GM12801 (cell line): ENCODE measurements around the gene PPP1R3E.

Experiments used
- TF ChIP-seq, protein P1 (sequence below): IDR thresholded peaks from one replicate; pipeline ENCODE4 v1.5.1; 2011; ENCODE audit warnings: control low read depth; ENCODE audit not compliant: insufficient read length; ENCODE audit errors: extremely low read depth

The PPP1R3E gene

DNA sequence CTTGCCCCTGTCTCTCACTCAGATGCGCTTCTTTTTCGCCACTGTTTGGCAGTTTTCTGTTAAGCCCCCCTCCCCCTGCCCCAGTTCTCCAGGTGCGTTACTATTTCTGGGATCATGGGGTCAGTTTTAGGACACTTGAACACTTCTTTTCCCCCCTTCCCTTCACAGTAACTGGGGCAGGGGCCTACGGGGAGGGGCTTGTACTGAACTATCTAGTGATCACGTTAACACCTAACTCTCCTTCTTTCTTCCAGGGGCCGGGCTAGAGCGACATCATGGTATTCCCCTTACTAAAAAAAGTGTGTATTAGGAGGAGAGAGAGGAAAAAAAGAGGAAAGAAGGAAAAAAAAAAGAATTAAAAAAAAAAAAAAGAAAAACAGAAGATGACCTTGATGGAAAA, 22.3 kb upstream of the PPP1R3E start:
- TF ChIP-seq, protein P1, sequence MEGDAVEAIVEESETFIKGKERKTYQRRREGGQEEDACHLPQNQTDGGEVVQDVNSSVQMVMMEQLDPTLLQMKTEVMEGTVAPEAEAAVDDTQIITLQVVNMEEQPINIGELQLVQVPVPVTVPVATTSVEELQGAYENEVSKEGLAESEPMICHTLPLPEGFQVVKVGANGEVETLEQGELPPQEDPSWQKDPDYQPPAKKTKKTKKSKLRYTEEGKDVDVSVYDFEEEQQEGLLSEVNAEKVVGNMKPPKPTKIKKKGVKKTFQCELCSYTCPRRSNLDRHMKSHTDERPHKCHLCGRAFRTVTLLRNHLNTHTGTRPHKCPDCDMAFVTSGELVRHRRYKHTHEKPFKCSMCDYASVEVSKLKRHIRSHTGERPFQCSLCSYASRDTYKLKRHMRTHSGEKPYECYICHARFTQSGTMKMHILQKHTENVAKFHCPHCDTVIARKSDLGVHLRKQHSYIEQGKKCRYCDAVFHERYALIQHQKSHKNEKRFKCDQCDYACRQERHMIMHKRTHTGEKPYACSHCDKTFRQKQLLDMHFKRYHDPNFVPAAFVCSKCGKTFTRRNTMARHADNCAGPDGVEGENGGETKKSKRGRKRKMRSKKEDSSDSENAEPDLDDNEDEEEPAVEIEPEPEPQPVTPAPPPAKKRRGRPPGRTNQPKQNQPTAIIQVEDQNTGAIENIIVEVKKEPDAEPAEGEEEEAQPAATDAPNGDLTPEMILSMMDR = no peak

DNA sequence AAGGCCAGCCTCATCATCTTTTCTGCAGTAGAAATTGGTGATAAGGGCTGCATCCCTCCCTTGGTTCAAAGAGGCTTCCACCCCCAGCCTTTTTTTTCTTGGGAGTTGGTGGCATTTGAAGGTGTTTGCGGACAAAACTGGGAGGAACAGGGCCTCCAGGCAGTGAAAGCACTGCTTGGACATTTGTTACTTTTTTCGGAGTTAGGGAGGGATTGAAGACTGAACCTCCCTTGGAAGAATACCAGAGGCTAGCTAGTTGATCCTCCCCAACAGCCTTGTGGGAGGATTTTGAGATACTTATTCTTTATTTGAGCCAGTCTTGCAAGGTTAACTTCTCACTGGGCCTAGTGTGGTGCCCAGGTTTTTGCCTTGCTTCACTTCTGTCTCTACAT, 21.8 kb upstream of the PPP1R3E start:
- TF ChIP-seq, protein P1 = no peak

GRCh38 chr14:23323838-23324454, 21.3 kb upstream of the PPP1R3E start:
- TF ChIP-seq, protein P1 = no peak

DNA sequence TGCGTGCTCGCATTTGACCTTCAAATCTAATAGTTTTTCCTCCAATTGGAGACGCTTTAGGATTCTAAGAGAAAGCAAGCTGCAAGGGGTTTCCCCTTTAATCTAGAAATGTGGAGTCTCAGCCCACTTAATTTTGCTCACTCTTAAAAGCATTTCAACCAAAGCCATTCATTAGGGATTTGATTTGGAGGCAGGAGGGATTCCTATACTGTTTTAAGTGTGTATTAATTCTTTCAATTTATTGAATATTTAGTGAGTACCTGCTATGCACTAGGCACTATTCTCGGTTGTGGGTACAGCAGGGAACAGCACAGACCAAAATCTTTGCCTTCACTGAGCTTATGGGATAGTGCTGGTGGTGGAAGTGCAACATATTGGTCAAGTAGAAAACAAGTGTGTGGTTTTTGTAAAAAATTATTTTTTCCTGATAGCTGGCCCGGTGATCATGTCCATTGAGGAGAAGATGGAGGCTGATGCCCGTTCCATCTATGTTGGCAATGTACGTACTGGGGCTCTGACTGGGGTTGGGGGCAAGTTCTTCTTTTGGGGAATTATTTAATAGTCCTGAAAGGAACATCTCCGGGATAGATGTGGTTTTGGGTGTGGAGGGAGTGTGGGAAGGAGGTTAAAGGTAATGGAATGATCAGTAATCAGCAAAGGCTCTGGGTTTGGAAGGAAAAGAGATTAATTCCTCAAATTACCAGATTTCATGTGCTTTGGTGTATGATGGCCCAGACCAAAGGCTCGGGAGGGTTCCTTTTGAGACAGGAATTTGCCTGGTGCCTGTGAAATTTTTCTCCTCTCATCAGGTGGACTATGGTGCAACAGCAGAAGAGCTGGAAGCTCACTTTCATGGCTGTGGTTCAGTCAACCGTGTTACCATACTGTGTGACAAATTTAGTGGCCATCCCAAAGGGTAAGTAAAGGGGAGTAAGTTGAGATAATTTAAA, 20.2 kb upstream of the PPP1R3E start:
- TF ChIP-seq, protein P1 = no peak

DNA sequence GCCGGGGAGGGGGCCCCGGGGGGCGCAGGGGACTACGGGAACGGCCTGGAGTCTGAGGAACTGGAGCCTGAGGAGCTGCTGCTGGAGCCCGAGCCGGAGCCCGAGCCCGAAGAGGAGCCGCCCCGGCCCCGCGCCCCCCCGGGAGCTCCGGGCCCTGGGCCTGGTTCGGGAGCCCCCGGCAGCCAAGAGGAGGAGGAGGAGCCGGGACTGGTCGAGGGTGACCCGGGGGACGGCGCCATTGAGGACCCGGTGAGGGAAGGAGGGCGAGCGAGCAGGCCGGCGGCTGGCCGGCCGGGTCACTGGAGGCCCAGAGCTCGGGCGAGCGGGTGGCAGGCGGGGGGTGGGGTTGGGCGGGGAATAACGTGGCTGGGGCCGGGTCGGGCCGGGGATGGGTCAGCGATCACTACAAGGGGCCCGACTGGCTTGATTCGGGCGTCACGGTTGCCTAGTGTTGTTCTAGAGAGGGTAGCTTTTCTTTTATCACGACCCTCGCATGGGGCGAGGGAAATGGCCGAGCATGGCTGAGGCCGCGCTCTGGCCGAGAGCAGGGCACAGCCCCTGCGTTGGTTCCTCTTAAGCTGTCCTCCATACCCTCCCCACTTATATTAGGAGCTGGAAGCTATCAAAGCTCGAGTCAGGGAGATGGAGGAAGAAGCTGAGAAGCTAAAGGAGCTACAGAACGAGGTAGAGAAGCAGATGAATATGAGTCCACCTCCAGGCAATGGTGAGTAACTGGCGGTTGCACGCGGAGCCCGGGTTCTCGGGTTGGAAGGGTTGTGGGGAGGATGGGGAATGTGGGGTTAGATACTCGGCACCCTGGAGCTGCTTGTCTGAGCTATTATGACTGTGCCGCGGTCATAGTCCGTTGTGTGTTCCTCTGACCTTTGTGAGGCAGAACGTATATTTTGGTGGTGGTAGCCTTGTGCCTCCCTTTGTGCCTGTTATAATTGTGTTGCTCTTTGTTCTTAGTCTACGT, 19.2 kb upstream of the PPP1R3E start:
- TF ChIP-seq, protein P1 = no peak

- TF ChIP-seq, protein P1 = no peak
Measured at GRCh38 chr14:23320584-23321571, 18.2 kb upstream of the PPP1R3E start, which contains the start of gene PABPN1. PABPN1 (plus strand) TSS chr14:23321457; CDS start chr14:23321470, 13 bp downstream.
